Heart right ventricle (tissue), 16 donors: Measurements from ENCODE around the gene PIK3AP1. TPM values are rescaled to one million over a fixed set of nuclear protein-coding genes. Genes with fewer than 3 reads are reported as not detected.

Source experiments
- ATAC-seq, 8 donors: fragments of 200-7000 bp; cut with Tn5 transposase; one replicate each; pipeline ENCODE4 v1.9.1; 2020; ENCODE audit warnings: mild to moderate bottlenecking in 8 of 8, moderate library complexity in 8 of 8, moderate number of reproducible peaks in 1 of 8
- DNase-seq, 2 donors: peaks; one replicate each; pipeline ENCODE4 v3.0.0-alpha.2; 2020
- H3K27ac ChIP-seq, 10 donors: fragments of 200-600 bp; sonication (generic) in 2 of 10; one replicate each; pipeline versions ENCODE4 v1.5.0 to v1.8.0; 2020 to 2022; ENCODE audit warnings: mild to moderate bottlenecking in 3 of 10
- H3K27me3 ChIP-seq, 7 donors: fragments of 200-600 bp; one replicate each; pipeline ENCODE4 v1.8.0; 2021 to 2022; ENCODE audit warnings: mild to moderate bottlenecking in 2 of 7
- H3K36me3 ChIP-seq, 9 donors: fragments of 200-600 bp; sonication (generic) in 1 of 9; one replicate each; pipeline versions ENCODE4 v1.5.0 to v1.8.0; 2020 to 2022; ENCODE audit warnings: mild to moderate bottlenecking in 2 of 9
- H3K4me1 ChIP-seq, 9 donors: fragments of 200-600 bp; sonication (generic) in 1 of 9; one replicate each; pipeline versions ENCODE4 v1.5.0 to v1.8.0; 2020 to 2022; ENCODE audit warnings: mild to moderate bottlenecking in 4 of 9
- H3K4me3 ChIP-seq, 10 donors: fragments of 200-600 bp; sonication (generic) in 2 of 10; one replicate each; pipeline versions ENCODE4 v1.5.0 to v1.8.0; 2020 to 2022; ENCODE audit warnings: mild to moderate bottlenecking in 7 of 10, moderate library complexity in 2 of 10
- H3K9me3 ChIP-seq, 11 donors: fragments of 200-600 bp in 10 of 11; sonication (generic) in 2 of 11; one replicate each; pipeline versions ENCODE4 v1.5.0 to v1.8.0; 2013 to 2022; ENCODE audit warnings: mild to moderate bottlenecking in 2 of 11, control low read depth in 1 of 11, moderate library complexity in 1 of 11
- CTCF ChIP-seq, 9 donors: fragments of 200-600 bp; sonication (generic) in 2 of 9; IDR thresholded peaks; one replicate each; pipeline versions ENCODE4 v1.5.0 to v1.8.0; 2021 to 2022; ENCODE audit warnings: antibody characterized with exemption in 9 of 9, mild to moderate bottlenecking in 5 of 9, moderate library complexity in 1 of 9
- WGBS, 2 donors: extraction: QIAGEN DNeasy Blood & Tissue Kit; methylation state at CpG; one replicate each; pipeline ENCODE4 v1.1.7; 2013; ENCODE audit warnings: inconsistent platforms in 1 of 2; 5-methylcytosine and 5-hydroxymethylcytosine counted together
- intact Hi-C, 10 donors: fragments of 100-400 bp; cut with DNase I; formaldehyde crosslinking; loops; one replicate each; pipeline versions ENCODE4 v1.11.1 to v1.14.2; 2022
- polyA plus RNA-seq, 2 donors: library from polyadenylated mRNA; stranded (reverse); fragments of 200-250 nt; gene quantifications; one replicate each; pipeline ENCODE4 v1.2.3, GENCODE V29; 2013
- total RNA-seq, 10 donors: library from RNA; stranded (reverse); fragmentation: NEBNext Ultra II Directional in 3 of 10; extraction: Animal tissue kit (Norgen Biotek cat#: 25700) in 3 of 10; gene quantifications; one replicate each; pipeline versions ENCODE4 v1.2.1 to v1.2.4, GENCODE V29; 2021 to 2023
- donor health status: Arrhythmogenic right ventricular cardiomyopathy.
- donor health status: ischemic (EF 13 %, LVEDD 7.1; RV severe dilation, severe dysfunction).
- donor health status: healthy with polysubstance abuse.
- donor health status: DM: no; HTN: yes; CAD: no.
- donor health status: DM: no; HTN: no; CAD: no.
- donor health status: ischemic (EF 25% LVEDD 6.9; RV normal size, moderate dysfunction).
- donor health status: ischemic (EF 25% LVEDD 5.7; RV mildly dilated, moderate dysfunction).
- donor health status: healthy.
- donor health status: DM: yes; HTN: yes; CAD: no.
- donor health status: Ischemic cardiomyopathy.
- donor health status: ischemic (EF 35%, LVEDD 5.7; RV mildly dilated, moderate dysfunction).
- donor health status: nonischemic (EF 11% LVEDD 7.7; RV severe dilation, severe dysfunction).
- donor health status: DM: yes; HTN: yes; CAD: no.
- donor health status: PGD.
- donor health status: ischemic (EF 29% LVEDD 5.4; RV normal size, mild dysfunction).
- donor health status: nonischemic (EF 23%, LVEDD 6.1; RV moderate dilation, normal function).

PIK3AP1 gene
- total and polyA plus RNA-seq, 12 donors, result 1.0 to 22.1 (median 3.6) TPM

- H3K9me3 ChIP-seq, result no peaks in the 10 kb centered on the region
- ATAC-seq (no peak), DNase-seq (no peak)
- TF ChIP-seq CTCF (IDR thresholded peaks at IDR 0.05), result no peak
- no peak overlapping the region for H3K4me3 ChIP-seq
- WGBS, 2 donors, result 76 to 82% methylated on average over 3 of the region's 3 CpGs
- H3K4me1 ChIP-seq, result peaks cover 0 to 19% (median 3%) of the 10 kb centered on the region in 9 donors
- intact Hi-C loops, result no loop called here
- H3K27ac ChIP-seq, result no peak overlapping the region
- peaks cover 0 to 73% (median 0%) of the 10 kb centered on the region in 9 donors for H3K36me3 ChIP-seq
- H3K27me3 ChIP-seq, result no peaks in the 10 kb centered on the region
Measured at GRCh38 chr10:96608262-96608661, 112.1 kb downstream of the PIK3AP1 start.

DNA sequence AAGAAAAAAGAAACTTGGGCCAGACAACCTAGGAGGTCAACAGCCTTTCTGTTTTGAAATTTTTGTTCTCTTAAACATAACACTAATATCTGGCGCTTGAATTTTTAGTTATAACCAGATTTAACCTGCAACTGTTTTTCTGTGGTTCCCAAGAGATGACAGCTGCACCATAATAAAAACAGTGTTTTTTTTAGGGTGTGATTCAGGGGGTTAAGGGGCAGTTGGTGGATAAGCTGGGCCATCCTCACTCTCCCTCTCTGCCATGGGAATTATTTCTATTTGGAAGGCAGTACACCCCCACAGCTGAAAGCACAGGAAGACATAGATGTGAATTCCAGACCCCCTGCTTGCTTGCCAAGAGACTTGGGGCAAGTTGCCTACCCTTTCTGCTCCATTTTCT lies 113.4 kb downstream of the PIK3AP1 start:
- no peak for ATAC-seq
- WGBS, 2 donors, result 87 to 88% methylated on average over 1 of the region's 1 CpG

DNA sequence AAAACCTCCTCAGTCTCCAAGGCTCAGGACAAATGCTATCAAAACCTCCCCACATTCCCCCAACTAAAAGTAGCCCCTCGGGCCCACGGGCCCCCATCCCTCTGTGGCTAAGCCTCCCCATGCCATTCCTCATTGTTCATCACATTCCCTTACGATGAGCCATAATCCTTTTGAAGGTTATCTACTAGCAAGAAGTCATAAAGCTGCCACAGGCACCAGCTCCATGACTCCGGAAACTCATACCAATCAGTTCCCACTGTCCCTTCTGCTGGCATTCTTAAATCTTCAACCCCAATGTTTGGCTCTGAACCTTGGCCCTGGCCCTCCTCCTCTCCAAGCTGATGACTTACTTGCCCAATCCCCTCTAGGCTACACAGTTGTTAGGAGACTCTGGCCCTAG lies 114.1 kb downstream of the PIK3AP1 start:
- Histone ChIP-seq H3K4me1 (peaks cover 0 to 19% (median 3%) of the 10 kb centered on the region in 9 donors), H3K27ac (peak overlapping the region in 1 of 10 donors; percentile 35), H3K4me3 (no peak overlapping the region), H3K36me3 (peaks cover 0 to 89% (median 0%) of the 10 kb centered on the region in 9 donors), H3K9me3 (no peaks in the 10 kb centered on the region), H3K27me3 (no peaks in the 10 kb centered on the region)
- no peak for TF ChIP-seq CTCF (IDR thresholded peaks at IDR 0.05)
- WGBS, 2 donors, result 53 to 54% methylated on average over 4 of the region's 4 CpGs
- DNase-seq (no peak), ATAC-seq (peak in 3 of 8 donors; percentile 22 to 71 (median 27))
- intact Hi-C loops, result no loop called here

More for the DNA sequence above, 113.4 kb downstream of the PIK3AP1 start:
- peaks cover 0 to 19% (median 3%) of the 10 kb centered on the region in 9 donors for H3K4me1 ChIP-seq
- DNase-seq, result no peak
- intact Hi-C loops, result no loop called here
- no peak for TF ChIP-seq CTCF (IDR thresholded peaks at IDR 0.05)
- peak overlapping the region in 1 of 10 donors; percentile 35 for H3K27ac ChIP-seq
- no peaks in the 10 kb centered on the region for H3K27me3 ChIP-seq
- H3K4me3 ChIP-seq, result no peak overlapping the region
- H3K36me3 ChIP-seq, result peaks cover 0 to 86% (median 0%) of the 10 kb centered on the region in 9 donors
- H3K9me3 ChIP-seq, result no peaks in the 10 kb centered on the region

- WGBS, 2 donors, result 86 to 89% methylated on average over 4 of the region's 4 CpGs
- H3K27ac ChIP-seq, result no peak overlapping the region
- no peaks in the 10 kb centered on the region for H3K27me3 ChIP-seq
- no peak for ATAC-seq
- no peak for TF ChIP-seq CTCF (IDR thresholded peaks at IDR 0.05)
- no peaks in the 10 kb centered on the region for H3K9me3 ChIP-seq
- H3K36me3 ChIP-seq, result peaks cover 0 to 80% (median 0%) of the 10 kb centered on the region in 9 donors
- H3K4me3 ChIP-seq, result no peak overlapping the region
- no peaks in the 10 kb centered on the region for H3K4me1 ChIP-seq
- intact Hi-C loops, result no loop called here
- no peak for DNase-seq
Measured at GRCh38 chr10:96600337-96600736, 120.0 kb downstream of the PIK3AP1 start.
